A673 (cell line): ENCODE results near the gene PLD2. TPM values are rescaled to one million over a fixed set of nuclear protein-coding genes. Genes with fewer than 3 reads are reported as not detected.

Experiments
- BruUV-seq: library from RNA; stranded (reverse); fragments of 400-500 nt; replicated peaks from 2 replicates; lab custom pipeline; 2021; lab: Mats Ljungman, UMichigan
- CTCF ChIA-PET: fragments of 300-600 bp; sonication (Branson Sonifier 250); formaldehyde crosslinking; loops from one replicate; lab custom pipeline; 2022; ENCODE audit warnings: antibody characterized with exemption; lab: Charles Lee
- POLR2A ChIA-PET: fragments of 300-600 bp; sonication (Branson Sonifier 250); formaldehyde crosslinking; loops from one replicate; lab custom pipeline; 2022; ENCODE audit warnings: antibody characterized with exemption; ENCODE audit not compliant: low non-redundant PET; lab: Charles Lee
- DNase-seq: peaks from one replicate; pipeline ENCODE4 v3.0.0-alpha.2; 2015; ENCODE audit warnings: low spot score
- H3K27ac ChIP-seq: fragments of 200-600 bp; sonication (generic); 2 replicates; pipeline ENCODE4 v1.5.1; 2016; ENCODE audit warnings: mixed run types, low read depth, mild to moderate bottlenecking, mixed read lengths, antibody characterized with exemption, low read length; ENCODE audit not compliant: poor library complexity, severe bottlenecking
- H3K27me3 ChIP-seq: fragments of 200-600 bp; sonication (generic); replicated peaks from 2 replicates; pipeline ENCODE4 v1.6.1; 2017; ENCODE audit warnings: mixed run types, low read depth, mild to moderate bottlenecking, mixed read lengths, antibody characterized with exemption, low read length; ENCODE audit not compliant: insufficient read depth, poor library complexity
- H3K36me3 ChIP-seq: fragments of 200-600 bp; sonication (generic); 2 replicates; pipeline ENCODE4 v1.6.1; 2016; ENCODE audit warnings: mixed run types, mild to moderate bottlenecking, mixed read lengths, antibody characterized with exemption, low read length; ENCODE audit not compliant: insufficient read depth, poor library complexity, severe bottlenecking
- H3K4me1 ChIP-seq: fragments of 200-600 bp; sonication (generic); 2 replicates; pipeline ENCODE4 v1.6.1; 2017; ENCODE audit warnings: mixed run types, mild to moderate bottlenecking, mixed read lengths, antibody characterized with exemption, low read length; ENCODE audit not compliant: insufficient read depth, poor library complexity, severe bottlenecking
- H3K4me3 ChIP-seq: fragments of 200-600 bp; sonication (generic); 2 replicates; pipeline ENCODE4 v1.5.1; 2016; ENCODE audit warnings: low read depth, mixed run types, mild to moderate bottlenecking, mixed read lengths, low read length; ENCODE audit not compliant: poor library complexity, severe bottlenecking
- H3K9me3 ChIP-seq: fragments of 200-600 bp; sonication (generic); 2 replicates; pipeline ENCODE4 v1.6.1; 2016; ENCODE audit warnings: mixed run types, low read depth, mild to moderate bottlenecking, mixed read lengths, antibody characterized with exemption, low read length; ENCODE audit not compliant: poor library complexity, severe bottlenecking
- EZH2 ChIP-seq: fragments of 200-600 bp; sonication (generic); IDR thresholded peaks from 2 replicates; pipeline ENCODE4 v1.6.1; 2017; ENCODE audit warnings: borderline replicate concordance, low read depth, mild to moderate bottlenecking, mixed read lengths, antibody characterized with exemption, low read length; ENCODE audit not compliant: poor library complexity, severe bottlenecking
- intact Hi-C: fragments of 100-400 bp; cut with micrococcal nuclease; formaldehyde crosslinking; loops from one replicate; pipeline ENCODE4 v1.10.0; 2022; ENCODE audit not compliant: unreplicated experiment
- total RNA-seq: library from RNA; stranded (reverse); gene quantifications from 2 replicates; pipeline ENCODE4 v1.2.3, GENCODE V29; 2021
- TF ChIP-seq, protein P1 (sequence below): fragments of 300-800, 200-600 bp; sonication (generic); conservative IDR thresholded peaks from 2 replicates; pipeline ENCODE4 v1.5.1; 2017; ENCODE audit warnings: low read depth, mild to moderate bottlenecking, antibody characterized with exemption, low read length, moderate library complexity, mixed read lengths

The PLD2 gene
- total RNA-seq, 1 experiment from 2014 or later, result 20.1 TPM

- CTCF ChIA-PET, result no interaction called here
- H3K27ac ChIP-seq, result no peak overlapping the region
- DNase-seq, result no peak
- H3K9me3 ChIP-seq, result no peaks in the 10 kb centered on the region
- no peak for TF ChIP-seq EZH2
- TF ChIP-seq, protein P1, sequence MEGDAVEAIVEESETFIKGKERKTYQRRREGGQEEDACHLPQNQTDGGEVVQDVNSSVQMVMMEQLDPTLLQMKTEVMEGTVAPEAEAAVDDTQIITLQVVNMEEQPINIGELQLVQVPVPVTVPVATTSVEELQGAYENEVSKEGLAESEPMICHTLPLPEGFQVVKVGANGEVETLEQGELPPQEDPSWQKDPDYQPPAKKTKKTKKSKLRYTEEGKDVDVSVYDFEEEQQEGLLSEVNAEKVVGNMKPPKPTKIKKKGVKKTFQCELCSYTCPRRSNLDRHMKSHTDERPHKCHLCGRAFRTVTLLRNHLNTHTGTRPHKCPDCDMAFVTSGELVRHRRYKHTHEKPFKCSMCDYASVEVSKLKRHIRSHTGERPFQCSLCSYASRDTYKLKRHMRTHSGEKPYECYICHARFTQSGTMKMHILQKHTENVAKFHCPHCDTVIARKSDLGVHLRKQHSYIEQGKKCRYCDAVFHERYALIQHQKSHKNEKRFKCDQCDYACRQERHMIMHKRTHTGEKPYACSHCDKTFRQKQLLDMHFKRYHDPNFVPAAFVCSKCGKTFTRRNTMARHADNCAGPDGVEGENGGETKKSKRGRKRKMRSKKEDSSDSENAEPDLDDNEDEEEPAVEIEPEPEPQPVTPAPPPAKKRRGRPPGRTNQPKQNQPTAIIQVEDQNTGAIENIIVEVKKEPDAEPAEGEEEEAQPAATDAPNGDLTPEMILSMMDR, result no peak
- intact Hi-C loops, result no loop called here
- no TSS peak for BruUV-seq
- POLR2A ChIA-PET, result no interaction called here
- H3K27me3 ChIP-seq, result no peaks in the 10 kb centered on the region
- no peaks in the 10 kb centered on the region for H3K4me1 ChIP-seq
- no peaks in the 10 kb centered on the region for H3K36me3 ChIP-seq
- no peak overlapping the region for H3K4me3 ChIP-seq
Observed at GRCh38 chr17:4769628-4770027, 37.3 kb upstream of the PLD2 start.

DNA sequence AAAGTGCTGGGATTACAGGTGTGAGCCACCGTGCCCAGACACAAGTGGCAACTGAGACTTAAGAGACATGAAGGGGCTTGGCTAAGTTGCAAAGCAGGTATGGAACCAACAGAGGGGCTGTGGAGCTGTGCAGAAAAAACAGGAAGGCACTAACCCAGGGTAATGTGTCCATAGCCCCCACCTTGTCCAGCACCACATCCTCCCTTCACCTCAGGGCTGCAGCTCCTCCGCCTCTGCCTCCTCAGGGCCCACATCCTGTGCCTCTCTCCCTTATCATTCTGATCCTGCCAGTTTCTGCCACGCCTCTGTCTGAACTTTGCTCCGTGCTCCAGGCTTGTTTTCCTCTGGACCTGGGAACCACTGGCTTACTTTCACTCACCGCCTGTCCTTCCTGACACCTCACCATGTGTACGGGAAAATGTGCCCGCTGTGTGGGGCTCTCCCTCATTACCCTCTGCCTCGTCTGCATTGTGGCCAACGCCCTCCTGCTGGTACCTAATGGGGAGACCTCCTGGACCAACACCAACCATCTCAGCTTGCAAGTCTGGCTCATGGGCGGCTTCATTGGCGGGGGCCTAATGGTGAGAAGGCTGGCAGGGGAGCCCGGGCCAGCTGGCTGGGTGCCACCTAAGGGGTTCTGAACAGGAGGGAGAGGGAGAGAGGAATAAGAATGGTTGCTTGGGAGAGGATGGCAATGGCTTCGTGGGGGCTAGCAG is 35.3 kb upstream of the PLD2 start, which contains the start of gene TM4SF5:
TSS of gene TM4SF5 (plus strand) at position 368 of the 716 bp plus-strand sequence. CDS start at position 405, 37 bp downstream.
- H3K27ac ChIP-seq, result no peak within 1 kb of the TSS
- H3K9me3 ChIP-seq, result no peaks in the 10 kb centered on the region
- no TSS peak for BruUV-seq
- intact Hi-C loops, result no loop called here
- no peaks in the 10 kb centered on the region for H3K4me1 ChIP-seq
- ChIA-PET CTCF (no interaction called here), POLR2A (no interaction called here)
- H3K27me3 ChIP-seq, result no peaks in the 10 kb centered on the region
- no peaks in the 10 kb centered on the region for H3K36me3 ChIP-seq
- no peak for TF ChIP-seq EZH2
- TF ChIP-seq, protein P1, result no peak
- H3K4me3 ChIP-seq, result no peak within 1 kb of the TSS
- no peak for DNase-seq

- intact Hi-C loops, result no loop called here
- BruUV-seq, result no TSS peak
- CTCF ChIA-PET, result no interaction called here
Observed at GRCh38 chr17:4772235-4772613, 34.7 kb upstream of the PLD2 start.

More at GRCh38 chr17:4772235-4772613, 34.7 kb upstream of the PLD2 start:
- Histone ChIP-seq H3K9me3 (no peaks in the 10 kb centered on the region), H3K4me3 (no peak overlapping the region), H3K4me1 (no peaks in the 10 kb centered on the region), H3K27ac (no peak overlapping the region), H3K27me3 (no peaks in the 10 kb centered on the region), H3K36me3 (no peaks in the 10 kb centered on the region)
- no peak for DNase-seq
- POLR2A ChIA-PET, result no interaction called here
- TF ChIP-seq, protein P1, result no peak
- no peak for TF ChIP-seq EZH2
